NT2/D1 (cell line): ENCODE data around the gene LTB4R.

Experiments
- SUZ12 ChIP-seq: IDR thresholded peaks from 2 replicates; pipeline ENCODE4 v1.6.1; 2011; ENCODE audit not compliant: insufficient read length, insufficient read depth; ENCODE audit errors: extremely low read depth
- YY1 ChIP-seq: IDR thresholded peaks from 2 replicates; pipeline ENCODE4 v1.6.1; 2011; ENCODE audit not compliant: insufficient read length, insufficient read depth
- ZNF274 ChIP-seq: IDR thresholded peaks from 2 replicates; pipeline ENCODE4 v1.6.1; 2011; ENCODE audit warnings: mild to moderate bottlenecking, low read depth, low read length

- TF ChIP-seq YY1 (no peak), ZNF274 (no peak), SUZ12 (no peak)
Observed at GRCh38 chr14:24300326-24300980, 10.8 kb upstream of the LTB4R start.
